Uterus (tissue), 4 donors: Measurements from ENCODE around the gene ZC3H12D. TPM values are rescaled to one million over a fixed set of nuclear protein-coding genes. Genes with fewer than 3 reads are reported as not detected.

ENCODE experiments used
- DNase-seq, 2 donors: peaks; one replicate each; pipeline ENCODE4 v3.0.0-alpha.2; 2019 to 2020
- H3K27ac ChIP-seq, 2 donors: fragments of 200-600 bp; sonication (generic); 1 replicate in 1 of 2; 2 replicates in 1 of 2; pipeline ENCODE4 v1.5.1; 2016 to 2018
- H3K27me3 ChIP-seq, 2 donors: fragments of 200-600 bp; sonication (generic); one replicate each; pipeline ENCODE4 v1.5.1; 2018 to 2019; ENCODE audit warnings: control low read depth in 1 of 2
- H3K36me3 ChIP-seq, 2 donors: fragments of 200-600 bp; sonication (generic); one replicate each; pipeline ENCODE4 v1.5.1; 2019; ENCODE audit warnings: control low read depth in 1 of 2
- H3K4me1 ChIP-seq, 2 donors: fragments of 200-600 bp; sonication (generic); one replicate each; pipeline ENCODE4 v1.5.1; 2018 to 2019; ENCODE audit warnings: control low read depth in 1 of 2
- H3K4me3 ChIP-seq, 2 donors: fragments of 200-600 bp; sonication (generic); 1 replicate in 1 of 2; 2 replicates in 1 of 2; pipeline ENCODE4 v1.5.1; 2018 to 2019; ENCODE audit warnings: mild to moderate bottlenecking in 1 of 2
- H3K9me3 ChIP-seq, 2 donors: fragments of 200-600 bp; sonication (generic); one replicate each; pipeline ENCODE4 v1.5.1; 2019; ENCODE audit warnings: control low read depth in 1 of 2
- POLR2A ChIP-seq, 2 donors: fragments of 450-650 bp; IDR thresholded peaks; one replicate each; pipeline ENCODE4 v1.6.1; 2016; ENCODE audit warnings: antibody characterized with exemption in 2 of 2, mild to moderate bottlenecking in 1 of 2, moderate library complexity in 1 of 2
- intact Hi-C: fragments of 100-400 bp; cut with DNase I; formaldehyde crosslinking; loops from one replicate; pipeline ENCODE4 v1.15.1; 2023; ENCODE audit warnings: low total_unique reads
- total RNA-seq, 4 donors: library from RNA; depleted of rRNA in 3 of 4; stranded (reverse); fragments of >200 nt in 3 of 4; gene quantifications; one replicate each; pipeline versions ENCODE4 v1.1.0 to v1.2.4, GENCODE V29; 2014 to 2023
- TF ChIP-seq, protein P1 (sequence below), 4 experiments: fragments of 200-600 bp in 2 of 4; fragments of 450-650 bp in 2 of 4; sonication (generic) in 2 of 4; IDR thresholded peaks; one replicate each; pipeline ENCODE4 v1.5.1; 2016 to 2019; ENCODE audit warnings: antibody characterized with exemption in 4 of 4, mild to moderate bottlenecking in 2 of 4, moderate library complexity in 1 of 4
- donor health status: DM: yes; HTN: yes; CAD: no.

ZC3H12D gene
- total RNA-seq, 4 donors from 2014 or later = 0.26 to 1.7 (median 0.40) TPM; not detected in 1

DNA sequence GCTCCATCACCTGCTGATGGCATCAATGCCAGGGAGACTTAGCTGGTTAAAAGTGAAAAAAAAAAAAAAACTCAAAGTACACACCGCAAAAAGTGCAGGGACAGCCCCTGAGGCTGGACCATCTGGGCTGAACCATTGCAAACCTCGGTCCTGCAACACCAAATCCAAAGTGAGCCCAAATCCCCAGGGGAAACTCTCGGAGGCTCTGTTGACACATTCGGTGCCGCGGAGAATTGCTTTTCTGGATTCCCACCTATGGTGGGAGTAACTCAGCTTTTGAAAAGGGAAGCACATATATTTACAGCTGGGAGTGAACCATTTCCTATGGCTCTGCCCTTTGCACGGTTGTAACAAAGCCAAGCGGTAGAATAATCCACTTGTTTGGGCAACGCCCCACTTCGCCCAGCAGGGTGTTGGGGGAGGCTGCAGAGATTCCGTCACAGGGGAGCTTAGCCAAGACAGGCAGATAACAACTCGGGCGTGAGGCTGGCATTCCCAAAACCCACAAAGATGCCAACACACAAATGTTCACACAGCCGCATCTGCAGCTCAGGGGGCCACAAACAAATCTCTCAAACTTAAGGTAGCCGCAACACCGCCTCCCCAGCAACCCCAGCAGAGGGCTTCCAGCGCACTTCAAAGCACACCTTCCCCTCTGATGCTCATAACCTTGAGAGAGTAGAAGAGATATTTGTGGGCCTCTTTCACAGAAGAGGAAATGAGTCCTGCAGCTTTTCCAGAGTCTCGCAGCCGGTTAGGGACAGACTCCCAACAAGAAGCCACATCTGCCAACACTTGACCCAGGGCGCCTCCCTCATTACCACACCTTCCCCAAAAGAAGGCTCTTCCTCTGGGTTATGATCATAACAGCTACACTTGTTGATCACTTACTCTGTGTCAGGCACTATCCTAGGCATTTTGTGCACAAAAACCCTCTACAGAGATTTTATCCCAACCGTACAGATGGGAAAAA lies 11.4 kb downstream of the ZC3H12D start:
- Histone ChIP-seq H3K9me3 (no peaks in the 10 kb centered on the region), H3K36me3 (no peaks in the 10 kb centered on the region), H3K4me1 (no peaks in the 10 kb centered on the region), H3K27ac (no peak overlapping the region), H3K27me3 (no peaks in the 10 kb centered on the region), H3K4me3 (no peak overlapping the region)
- no peak for DNase-seq
- TF ChIP-seq, protein P1, sequence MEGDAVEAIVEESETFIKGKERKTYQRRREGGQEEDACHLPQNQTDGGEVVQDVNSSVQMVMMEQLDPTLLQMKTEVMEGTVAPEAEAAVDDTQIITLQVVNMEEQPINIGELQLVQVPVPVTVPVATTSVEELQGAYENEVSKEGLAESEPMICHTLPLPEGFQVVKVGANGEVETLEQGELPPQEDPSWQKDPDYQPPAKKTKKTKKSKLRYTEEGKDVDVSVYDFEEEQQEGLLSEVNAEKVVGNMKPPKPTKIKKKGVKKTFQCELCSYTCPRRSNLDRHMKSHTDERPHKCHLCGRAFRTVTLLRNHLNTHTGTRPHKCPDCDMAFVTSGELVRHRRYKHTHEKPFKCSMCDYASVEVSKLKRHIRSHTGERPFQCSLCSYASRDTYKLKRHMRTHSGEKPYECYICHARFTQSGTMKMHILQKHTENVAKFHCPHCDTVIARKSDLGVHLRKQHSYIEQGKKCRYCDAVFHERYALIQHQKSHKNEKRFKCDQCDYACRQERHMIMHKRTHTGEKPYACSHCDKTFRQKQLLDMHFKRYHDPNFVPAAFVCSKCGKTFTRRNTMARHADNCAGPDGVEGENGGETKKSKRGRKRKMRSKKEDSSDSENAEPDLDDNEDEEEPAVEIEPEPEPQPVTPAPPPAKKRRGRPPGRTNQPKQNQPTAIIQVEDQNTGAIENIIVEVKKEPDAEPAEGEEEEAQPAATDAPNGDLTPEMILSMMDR (IDR thresholded peaks at IDR 0.05) = no peak
- TF ChIP-seq POLR2A (IDR thresholded peaks at IDR 0.05) = no peak
- intact Hi-C loops = no loop called here

DNA sequence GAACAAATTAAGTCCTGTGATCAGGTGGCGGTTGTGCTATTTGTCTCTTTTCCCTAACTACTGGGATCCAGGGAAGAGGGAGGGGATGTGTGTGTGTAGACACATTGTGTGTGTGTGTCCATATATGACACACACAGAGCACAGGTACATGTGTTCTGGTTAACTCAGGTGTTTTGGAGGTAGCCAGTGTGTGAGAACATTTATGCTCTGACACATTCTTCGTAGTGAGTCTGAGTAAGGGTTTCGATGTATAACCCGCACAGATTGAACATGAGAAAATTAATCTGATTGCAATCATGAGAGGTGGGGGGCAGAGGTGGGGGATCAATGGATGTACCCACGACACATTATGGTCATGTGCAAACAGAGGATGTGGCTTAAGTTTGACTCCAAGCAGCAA lies 12.6 kb downstream of the ZC3H12D start:
- Histone ChIP-seq H3K27ac (no peak overlapping the region), H3K9me3 (no peaks in the 10 kb centered on the region), H3K4me3 (no peak overlapping the region), H3K4me1 (no peaks in the 10 kb centered on the region), H3K27me3 (no peaks in the 10 kb centered on the region), H3K36me3 (no peaks in the 10 kb centered on the region)
- no peak for TF ChIP-seq POLR2A (IDR thresholded peaks at IDR 0.05)
- TF ChIP-seq, protein P1 (IDR thresholded peaks at IDR 0.05) = no peak
- DNase-seq = no peak
- intact Hi-C loops = no loop called here

DNA sequence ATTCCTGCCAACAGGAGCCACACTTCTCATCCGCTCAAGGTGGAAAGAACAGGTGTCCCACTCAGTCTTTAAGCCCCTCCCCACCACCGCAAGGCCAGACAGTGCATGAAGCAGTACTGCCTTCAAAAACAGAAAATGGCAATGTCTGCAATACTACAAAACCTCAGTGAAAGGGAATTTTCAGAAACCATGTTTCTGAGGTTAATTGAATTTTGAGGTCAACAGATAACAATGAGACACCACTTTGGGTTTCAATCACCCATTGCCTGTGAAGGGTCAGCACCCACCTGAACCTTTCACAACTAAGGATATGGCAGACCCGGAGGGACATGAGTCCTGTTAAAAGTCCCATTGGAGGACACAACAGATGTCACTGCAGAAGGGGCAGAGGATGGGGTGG lies 13.0 kb downstream of the ZC3H12D start:
- no peak overlapping the region for H3K27ac ChIP-seq
- no peak overlapping the region for H3K4me3 ChIP-seq
- DNase-seq = no peak
- no peaks in the 10 kb centered on the region for H3K9me3 ChIP-seq
- H3K27me3 ChIP-seq = no peaks in the 10 kb centered on the region
- intact Hi-C loops = no loop called here
- H3K36me3 ChIP-seq = no peaks in the 10 kb centered on the region
- H3K4me1 ChIP-seq = no peaks in the 10 kb centered on the region
- TF ChIP-seq POLR2A (IDR thresholded peaks at IDR 0.05) = no peak
- TF ChIP-seq, protein P1 (IDR thresholded peaks at IDR 0.05) = no peak

DNA sequence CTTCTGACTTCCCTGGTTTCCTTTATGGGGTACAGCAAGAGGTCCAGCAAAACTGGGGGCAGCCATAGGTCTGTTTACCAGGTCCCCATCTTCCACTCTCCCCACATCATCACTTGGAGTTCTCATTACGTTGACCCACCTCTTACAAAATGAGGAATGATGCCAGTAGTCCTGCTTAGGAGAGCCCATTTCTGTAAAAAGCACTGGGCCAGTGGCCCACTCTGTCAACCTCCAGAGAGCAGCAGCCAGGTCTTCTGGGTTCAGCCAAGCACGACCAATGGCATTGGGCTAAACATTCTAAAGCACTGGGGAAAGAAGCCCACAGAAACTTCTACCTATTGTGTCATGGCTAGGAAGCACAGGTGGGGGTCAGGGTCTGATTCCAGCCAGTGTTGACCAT lies 13.9 kb downstream of the ZC3H12D start:
- intact Hi-C loops = no loop called here
- Histone ChIP-seq H3K9me3 (no peaks in the 10 kb centered on the region), H3K27ac (no peak overlapping the region), H3K36me3 (no peaks in the 10 kb centered on the region), H3K4me1 (no peaks in the 10 kb centered on the region), H3K4me3 (no peak overlapping the region), H3K27me3 (no peaks in the 10 kb centered on the region)
- TF ChIP-seq, protein P1 (IDR thresholded peaks at IDR 0.05) = no peak
- no peak for TF ChIP-seq POLR2A (IDR thresholded peaks at IDR 0.05)
- no peak for DNase-seq

DNA sequence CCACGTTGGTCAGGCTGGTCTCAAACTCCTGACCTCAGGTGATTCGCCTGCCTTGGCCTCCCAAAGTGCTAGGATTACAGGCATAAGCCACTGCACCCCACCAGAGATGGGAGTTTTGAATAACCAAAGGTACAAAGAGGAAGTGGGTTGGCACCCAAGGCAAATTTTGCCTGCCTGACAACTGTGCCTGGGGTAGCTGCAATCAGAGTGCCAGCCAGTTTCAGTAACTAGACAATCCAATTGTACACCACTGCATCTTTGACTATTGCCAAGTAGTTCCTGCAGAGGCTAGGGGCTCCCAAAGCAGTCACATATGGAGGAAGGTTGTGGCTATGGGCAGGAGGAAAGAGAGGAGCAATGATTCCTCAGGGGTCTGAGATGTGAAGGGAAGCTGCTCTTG lies 16.6 kb downstream of the ZC3H12D start:
- H3K4me1 ChIP-seq = no peaks in the 10 kb centered on the region
- no peaks in the 10 kb centered on the region for H3K27me3 ChIP-seq
- DNase-seq = no peak
- intact Hi-C loops = no loop called here
- TF ChIP-seq, protein P1 (IDR thresholded peaks at IDR 0.05) = no peak
- TF ChIP-seq POLR2A (IDR thresholded peaks at IDR 0.05) = no peak
- H3K9me3 ChIP-seq = no peaks in the 10 kb centered on the region
- no peak overlapping the region for H3K27ac ChIP-seq
- no peak overlapping the region for H3K4me3 ChIP-seq
- no peaks in the 10 kb centered on the region for H3K36me3 ChIP-seq
